Thyroid gland (tissue), 4 donors: ENCODE results near the gene GPRC5A.

Source experiments
- CTCF ChIP-seq, 6 experiments: fragments of 200-600 bp in 3 of 6; fragments of 450-650 bp in 3 of 6; sonication (generic) in 3 of 6; IDR thresholded peaks; one replicate each; pipeline ENCODE4 v1.5.1; 2016 to 2019; ENCODE audit warnings: antibody characterized with exemption in 6 of 6, mild to moderate bottlenecking in 2 of 6, inconsistent platforms in 1 of 6, moderate library complexity in 1 of 6
- POLR2A ChIP-seq, 2 donors: fragments of 450-650 bp; IDR thresholded peaks; one replicate each; pipeline ENCODE4 v1.6.1; 2017; ENCODE audit warnings: antibody characterized with exemption in 2 of 2, mild to moderate bottlenecking in 2 of 2, moderate library complexity in 1 of 2

- TF ChIP-seq POLR2A (IDR thresholded peaks at IDR 0.05) (no peak), CTCF (IDR thresholded peaks at IDR 0.05) (no peak)
Observed at GRCh38 chr12:12934556-12934955, 43.2 kb downstream of the GPRC5A start.
